HFF-Myc (cell line): ENCODE results near the gene FMOD.
"Not testable (repeated sequence)": the region's sequence is repeated elsewhere in the genome, so short reads cannot be mapped to it uniquely, and the experiment has no call there.

ENCODE experiments used
- DNase-seq: peaks from one replicate; pipeline ENCODE4 v3.0.0-alpha.2; 2011; ENCODE audit warnings: low read depth; ENCODE audit errors: extremely low read depth
- H3K4me3 ChIP-seq: replicated peaks from 2 replicates; pipeline ENCODE4 v1.5.1; 2011; ENCODE audit warnings: low read depth, mild to moderate bottlenecking, control low read depth, low read length
- TF ChIP-seq, protein P1 (sequence below): IDR thresholded peaks from 2 replicates; pipeline ENCODE4 v1.5.1; 2012; ENCODE audit warnings: mild to moderate bottlenecking, low read depth, low read length, control low read depth; ENCODE audit errors: missing control alignments

The FMOD gene

DNA sequence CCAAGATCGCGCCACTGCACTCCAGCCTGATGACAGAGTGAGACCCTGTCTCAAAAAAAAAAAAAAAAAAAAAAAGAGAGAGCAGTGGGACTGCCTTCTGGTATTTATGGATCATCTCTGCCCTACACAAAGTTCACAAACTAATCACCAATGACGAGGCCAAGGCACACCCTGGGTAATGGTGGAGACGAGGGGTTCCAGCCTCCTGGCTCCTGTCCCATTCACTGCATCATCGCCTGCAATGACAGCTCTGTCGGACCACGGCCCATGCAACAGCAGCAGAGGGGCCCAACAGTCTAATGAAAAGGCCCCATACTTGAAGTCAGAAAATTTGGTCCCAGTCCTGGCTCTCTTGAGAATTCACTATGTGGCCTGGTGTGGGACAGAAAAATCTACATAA, 48.5 kb downstream of the FMOD start:
- TF ChIP-seq, protein P1, sequence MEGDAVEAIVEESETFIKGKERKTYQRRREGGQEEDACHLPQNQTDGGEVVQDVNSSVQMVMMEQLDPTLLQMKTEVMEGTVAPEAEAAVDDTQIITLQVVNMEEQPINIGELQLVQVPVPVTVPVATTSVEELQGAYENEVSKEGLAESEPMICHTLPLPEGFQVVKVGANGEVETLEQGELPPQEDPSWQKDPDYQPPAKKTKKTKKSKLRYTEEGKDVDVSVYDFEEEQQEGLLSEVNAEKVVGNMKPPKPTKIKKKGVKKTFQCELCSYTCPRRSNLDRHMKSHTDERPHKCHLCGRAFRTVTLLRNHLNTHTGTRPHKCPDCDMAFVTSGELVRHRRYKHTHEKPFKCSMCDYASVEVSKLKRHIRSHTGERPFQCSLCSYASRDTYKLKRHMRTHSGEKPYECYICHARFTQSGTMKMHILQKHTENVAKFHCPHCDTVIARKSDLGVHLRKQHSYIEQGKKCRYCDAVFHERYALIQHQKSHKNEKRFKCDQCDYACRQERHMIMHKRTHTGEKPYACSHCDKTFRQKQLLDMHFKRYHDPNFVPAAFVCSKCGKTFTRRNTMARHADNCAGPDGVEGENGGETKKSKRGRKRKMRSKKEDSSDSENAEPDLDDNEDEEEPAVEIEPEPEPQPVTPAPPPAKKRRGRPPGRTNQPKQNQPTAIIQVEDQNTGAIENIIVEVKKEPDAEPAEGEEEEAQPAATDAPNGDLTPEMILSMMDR = no peak
- no peak for DNase-seq
- H3K4me3 ChIP-seq = no peak overlapping the region

DNA sequence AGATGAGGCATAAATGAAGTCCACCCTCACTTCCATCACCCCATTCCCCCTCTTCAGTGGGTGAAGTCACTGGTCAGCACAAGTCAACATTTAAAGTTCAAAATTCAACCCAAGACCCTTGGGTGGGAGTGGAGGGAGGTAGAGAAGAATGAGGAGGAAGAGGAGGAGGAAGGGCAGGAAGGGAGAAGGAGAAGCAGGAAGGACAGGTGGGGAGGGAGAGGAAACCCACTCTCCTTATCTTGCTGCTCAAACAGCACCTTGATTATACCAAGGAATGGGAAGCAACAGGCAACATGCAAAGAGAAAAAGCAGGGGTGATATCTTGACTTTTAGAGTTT, 49.6 kb downstream of the FMOD start:
- H3K4me3 ChIP-seq = no peak overlapping the region
- TF ChIP-seq, protein P1 = no peak

DNA sequence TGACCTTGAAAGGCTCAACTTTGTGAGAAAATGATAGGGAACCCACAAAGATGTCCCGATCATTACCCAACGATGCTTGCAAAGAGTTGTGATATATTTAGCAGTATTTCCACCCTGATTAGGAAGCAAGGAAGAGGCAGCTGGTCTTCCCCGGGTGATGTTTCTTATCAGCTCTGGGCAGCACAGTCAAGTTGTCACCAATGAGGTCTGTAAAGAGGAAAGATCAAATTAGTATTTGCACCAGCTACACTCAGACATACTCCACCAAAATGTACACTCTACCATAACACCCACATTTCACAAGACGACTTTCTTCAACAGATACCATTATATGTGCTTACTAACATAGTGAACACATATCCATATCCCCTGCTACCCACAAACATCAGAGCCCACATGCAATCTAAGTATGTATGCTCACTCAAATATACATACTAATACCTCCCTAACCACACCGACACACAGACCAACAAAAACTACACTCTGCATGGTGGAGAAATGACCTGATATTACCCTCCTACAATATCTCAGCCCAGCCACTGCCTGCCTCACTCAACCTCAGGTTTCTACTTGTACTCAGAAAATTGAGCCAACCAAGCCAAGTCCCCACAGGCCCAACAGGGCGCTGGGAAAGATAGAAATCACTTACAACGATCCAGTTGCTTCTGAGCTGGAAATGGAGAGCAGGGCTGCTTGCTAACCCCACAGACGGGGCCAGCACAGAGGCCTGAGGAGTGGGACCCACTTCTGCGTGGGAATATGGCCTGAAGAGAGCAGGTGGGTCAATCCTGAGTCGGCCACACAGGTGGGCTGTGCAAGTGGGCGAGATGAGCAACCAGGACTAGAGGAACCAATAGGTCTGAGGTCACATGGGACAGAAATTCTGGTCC, 50.2 kb downstream of the FMOD start:
- TF ChIP-seq, protein P1 = no peak
- no peak for DNase-seq
- H3K4me3 ChIP-seq = no peak overlapping the region

More for the DNA sequence above, 49.6 kb downstream of the FMOD start:
- DNase-seq = no peak

DNA sequence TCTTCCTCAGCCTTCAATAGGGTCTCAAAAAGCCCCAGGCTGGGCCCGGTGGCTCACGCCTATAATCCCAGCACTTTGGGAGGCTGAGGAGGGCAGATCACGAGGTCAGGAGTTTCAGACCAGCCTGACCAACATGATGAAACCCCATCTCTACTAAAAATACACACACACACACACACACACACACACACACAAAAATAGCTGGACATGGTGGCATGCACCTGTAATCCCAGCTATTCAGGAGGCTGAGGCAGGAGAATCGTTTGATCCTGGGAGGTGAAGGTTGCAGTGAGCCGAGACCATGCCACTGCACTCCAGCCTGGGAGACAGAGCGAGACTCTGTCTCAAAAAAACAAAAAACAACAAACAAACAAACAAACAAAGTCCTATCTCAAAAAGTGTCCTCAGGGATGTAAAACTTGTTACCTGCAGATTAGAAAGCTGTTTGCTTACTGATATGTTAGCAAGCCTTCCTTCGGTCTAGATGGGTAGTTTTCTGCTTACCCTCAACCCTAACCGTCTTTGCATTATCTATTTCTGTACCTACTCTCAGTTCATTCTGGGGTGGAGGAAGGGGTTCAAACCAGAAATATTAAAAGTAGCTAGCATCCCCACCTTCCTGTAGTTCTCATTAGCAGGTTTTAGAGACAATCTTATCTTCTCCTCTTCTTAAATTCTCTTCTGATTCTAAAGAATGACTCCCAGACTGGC, 51.0 kb downstream of the FMOD start:
- DNase-seq, H3K4me3 ChIP-seq: not testable (repeated sequence)

DNA sequence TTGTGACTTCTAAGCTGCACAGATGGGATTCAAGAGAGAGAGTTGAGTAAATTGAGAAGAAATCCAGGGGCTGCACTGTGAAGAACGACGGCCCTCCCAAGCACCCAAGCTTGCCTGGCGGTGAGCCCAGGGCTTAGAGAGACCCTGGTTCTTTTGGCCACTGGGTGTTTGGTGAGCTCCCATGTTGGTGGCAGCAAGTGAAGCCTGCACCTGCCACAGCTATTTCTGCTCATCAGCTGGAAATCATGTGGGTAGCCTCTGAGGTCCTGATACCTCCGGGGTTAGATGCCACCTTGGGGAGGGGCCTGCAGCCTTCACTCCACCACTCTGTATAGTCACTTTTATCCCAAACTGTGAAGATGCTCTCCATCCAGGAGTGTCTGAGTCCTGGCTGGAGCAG, 51.8 kb downstream of the FMOD start:
- H3K4me3 ChIP-seq = no peak overlapping the region
- TF ChIP-seq, protein P1 = no peak
- no peak for DNase-seq

DNA sequence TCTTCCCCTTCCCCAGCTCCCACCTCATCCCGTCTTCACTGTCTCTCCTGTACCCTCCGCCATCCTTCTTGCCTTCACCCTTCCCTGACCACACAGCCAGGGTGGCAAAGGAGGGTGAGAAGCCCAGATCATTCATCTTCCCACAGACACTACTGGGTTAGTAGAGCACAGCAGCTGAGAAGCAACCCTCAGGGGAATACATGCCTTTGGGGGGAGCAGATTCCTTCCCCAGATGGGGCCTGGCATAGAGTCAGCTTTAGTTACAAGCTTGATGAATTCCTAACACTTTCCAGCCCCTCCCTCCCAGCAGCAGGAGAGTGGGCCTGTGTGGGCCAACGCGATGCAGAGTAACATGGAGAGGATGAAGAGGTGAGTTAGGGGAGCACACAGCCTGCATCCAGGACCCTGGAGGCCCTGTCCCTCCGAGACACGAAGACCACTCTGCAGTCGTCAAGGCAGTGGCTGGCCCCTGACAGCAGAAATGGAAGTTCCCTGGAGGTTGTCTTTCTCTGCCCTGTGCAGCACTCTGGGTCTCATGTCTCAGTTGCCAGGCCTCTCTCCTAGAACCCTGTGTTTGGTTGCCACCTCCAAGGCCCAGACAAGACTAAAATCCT, 54.4 kb downstream of the FMOD start:
- TF ChIP-seq, protein P1 = no peak
- no peak overlapping the region for H3K4me3 ChIP-seq
- DNase-seq = no peak

DNA sequence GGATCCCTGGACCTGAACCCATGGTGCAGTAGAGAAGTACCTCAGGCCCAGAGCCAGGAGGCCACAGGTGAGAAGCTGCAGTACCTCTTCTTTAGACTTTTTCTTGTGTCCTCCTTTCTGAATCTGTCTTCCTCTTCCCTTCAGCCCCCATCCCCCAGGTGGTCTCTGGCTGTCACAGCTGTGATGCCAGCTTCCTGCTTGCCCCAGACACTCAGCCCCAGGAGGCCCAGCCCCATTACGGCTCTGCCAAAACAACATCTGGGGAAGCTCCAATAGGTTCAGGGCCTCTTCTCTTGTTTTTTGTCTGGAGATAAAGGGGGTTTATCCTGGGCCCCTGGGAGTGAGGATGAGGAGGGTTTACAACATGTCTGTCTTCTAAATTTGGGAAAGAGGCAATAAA, 55.1 kb downstream of the FMOD start:
- TF ChIP-seq, protein P1 = no peak
- no peak for DNase-seq
- H3K4me3 ChIP-seq = no peak overlapping the region
